Measurements from ENCODE around the gene GRK6.
A peak's percentile ranks its signal among the peaks of the same experiment; 100 is the strongest.
"Not testable (repeated sequence)": the region's sequence is repeated elsewhere in the genome, so short reads cannot be mapped to it uniquely, and the experiment has no call there.

Gene GRK6

GRCh38 chr5:177397875-177398390, 28.5 kb upstream of the GRK6 start:
- DNase-seq (ENCODE audit: low read depth) = no peak

- DNase-seq (ENCODE audit: low read depth) = no peak
Measured at GRCh38 chr5:177399997-177400868, 26.2 kb upstream of the GRK6 start, which contains the start of gene PFN3. Gene PFN3 (minus strand): TSS chr5:177400661. CDS start chr5:177400576, 85 bp downstream.

GRCh38 chr5:177402271-177403043, 24.0 kb upstream of the GRK6 start:
- DNase-seq (ENCODE audit: low read depth) = peak; percentile 65

- DNase-seq (ENCODE audit: low read depth) = peak; percentile 43
Measured at GRCh38 chr5:177403102-177403791, 23.2 kb upstream of the GRK6 start.

- DNase-seq (ENCODE audit: low read depth) = peak; percentile 77
Measured at GRCh38 chr5:177403792-177404640, 22.5 kb upstream of the GRK6 start.

GRCh38 chr5:177404641-177405179, 21.8 kb upstream of the GRK6 start:
- DNase-seq (ENCODE audit: low read depth) = no peak

GRCh38 chr5:177405312-177405711, 21.2 kb upstream of the GRK6 start:
- no peak for DNase-seq (ENCODE audit: low read depth)

GRCh38 chr5:177405805-177406204, 20.7 kb upstream of the GRK6 start:
- DNase-seq (ENCODE audit: low read depth) = no peak

- DNase-seq (ENCODE audit: low read depth) = no peak
Measured at GRCh38 chr5:177409043-177409801, 17.3 kb upstream of the GRK6 start, which contains the start of gene F12. Gene F12 (minus strand): TSS chr5:177409564. CDS start chr5:177409527, 37 bp downstream.

- no peak for DNase-seq (ENCODE audit: low read depth)
Measured at GRCh38 chr5:177410575-177410974, 15.9 kb upstream of the GRK6 start.

GRCh38 chr5:177412603-177413233, 13.8 kb upstream of the GRK6 start:
- no peak for DNase-seq (ENCODE audit: low read depth)

- DNase-seq (ENCODE audit: low read depth) = no peak
Measured at GRCh38 chr5:177414481-177414880, 12.0 kb upstream of the GRK6 start.

GRCh38 chr5:177417081-177417480, 9.4 kb upstream of the GRK6 start:
- not testable (repeated sequence) for DNase-seq (ENCODE audit: low read depth)

- DNase-seq (ENCODE audit: low read depth) = no peak
Measured at GRCh38 chr5:177419046-177419445, 7.4 kb upstream of the GRK6 start.

GRCh38 chr5:177420472-177420871, 6.0 kb upstream of the GRK6 start:
- not testable (repeated sequence) for DNase-seq (ENCODE audit: low read depth)

- DNase-seq (ENCODE audit: low read depth) = no peak
Measured at GRCh38 chr5:177421062-177421798, 5.2 kb upstream of the GRK6 start.

GRCh38 chr5:177423671-177424070, 2.8 kb upstream of the GRK6 start:
- DNase-seq (ENCODE audit: low read depth) = no peak

- no peak for DNase-seq (ENCODE audit: low read depth)
Measured at GRCh38 chr5:177425196-177425800, 1.2 kb upstream of the GRK6 start.

Data from activated T-helper 9 cell treated with anti-CD3 and anti-CD28 coated beads, Interleukin-2, amount 50 U/mL, for 16 hours (primary cell).